CD4-positive, alpha-beta memory T cell (primary cell): ENCODE results near the gene ATP11C. TPM values are rescaled to one million over a fixed set of nuclear protein-coding genes. Genes with fewer than 3 reads are reported as not detected.

Experiments used
- CTCF ChIA-PET: fragments of 350-600 bp; sonication (Branson Sonifier 250); formaldehyde crosslinking; loops from one replicate; lab custom pipeline; 2021; ENCODE audit warnings: inconsistent platforms; ENCODE audit not compliant: partially characterized antibody; lab: Charles Lee
- POLR2A ChIA-PET: fragments of 350-600 bp; sonication (Branson Sonifier 250); formaldehyde crosslinking; loops from one replicate; lab custom pipeline; 2021; ENCODE audit not compliant: partially characterized antibody; lab: Charles Lee
- DNase-seq, 5 donors: peaks; one replicate each; pipeline versions ENCODE4 v3.0.0 to v3.0.0-alpha.2; 2020 to 2022; ENCODE audit warnings: mixed read lengths in 1 of 5
- H3K27ac ChIP-seq: one replicate; pipeline ENCODE4 v1.7.0; 2013; ENCODE audit warnings: low read depth, low read length
- H3K27me3 ChIP-seq: 2 replicates; pipeline ENCODE4 v1.7.0; 2013; ENCODE audit warnings: mild to moderate bottlenecking, low read length, moderate library complexity; ENCODE audit not compliant: insufficient read depth
- H3K36me3 ChIP-seq: 2 replicates; pipeline ENCODE4 v1.7.0; 2013; ENCODE audit warnings: mild to moderate bottlenecking, low read length, moderate library complexity; ENCODE audit not compliant: insufficient read depth
- H3K4me1 ChIP-seq: 2 replicates; pipeline ENCODE4 v1.7.0; 2013; ENCODE audit warnings: mild to moderate bottlenecking, low read length, moderate library complexity; ENCODE audit not compliant: insufficient read depth
- H3K4me3 ChIP-seq, 2 donors: one replicate each; pipeline ENCODE4 v1.7.0; 2013; ENCODE audit warnings: low read length in 2 of 2, mild to moderate bottlenecking in 1 of 2
- H3K9me3 ChIP-seq, 2 donors: one replicate each; pipeline ENCODE4 v1.7.0; 2013; ENCODE audit warnings: low read length in 2 of 2, control low read depth in 1 of 2; ENCODE audit not compliant: control insufficient read depth in 1 of 2
- H3K27ac Mint-ChIP-seq, 7 donors: one replicate each; pipeline ENCODE4 v1.8.0; 2020 to 2021; ENCODE audit warnings: mixed read lengths in 7 of 7, mild to moderate bottlenecking in 6 of 7, inconsistent platforms in 3 of 7, moderate library complexity in 3 of 7
- H3K27me3 Mint-ChIP-seq, 2 donors: one replicate each; pipeline ENCODE4 v1.8.0; 2020 to 2021; ENCODE audit warnings: mixed read lengths in 2 of 2
- H3K36me3 Mint-ChIP-seq, 2 donors: one replicate each; pipeline ENCODE4 v1.8.0; 2020 to 2021; ENCODE audit warnings: mixed read lengths in 2 of 2, inconsistent platforms in 1 of 2, mild to moderate bottlenecking in 1 of 2
- H3K4me1 Mint-ChIP-seq, 4 donors: one replicate each; pipeline ENCODE4 v1.8.0; 2020 to 2021; ENCODE audit warnings: mixed read lengths in 4 of 4, mild to moderate bottlenecking in 1 of 4
- H3K4me3 Mint-ChIP-seq, 8 donors: one replicate each; pipeline ENCODE4 v1.8.0; 2020 to 2021; ENCODE audit warnings: mixed read lengths in 8 of 8, mild to moderate bottlenecking in 7 of 8, moderate library complexity in 6 of 8, inconsistent platforms in 3 of 8
- H3K9me3 Mint-ChIP-seq, 8 donors: one replicate each; pipeline ENCODE4 v1.8.0; 2020 to 2021; ENCODE audit warnings: mixed read lengths in 8 of 8, mild to moderate bottlenecking in 5 of 8, inconsistent platforms in 3 of 8, moderate library complexity in 1 of 8
- intact Hi-C: fragments of 100-400 bp; cut with micrococcal nuclease; formaldehyde crosslinking; loops from one replicate; pipeline ENCODE4 v1.15.1; 2023
- polyA plus RNA-seq, 2 donors: library from polyadenylated mRNA; unstranded; fragments of 300-500 nt; fragmentation: Illumina TruSeq; gene quantifications; one replicate each; pipeline ENCODE4 v1.2.3, GENCODE V29; 2021
- total RNA-seq, 2 experiments: library from RNA; stranded (reverse); gene quantifications; one replicate each; pipeline ENCODE4 v1.2.3, GENCODE V29; 2021

Gene ATP11C
- total and polyA plus RNA-seq, 4 experiments from 2014 or later: 3.4 to 25.6 (median 14.9) TPM

DNA sequence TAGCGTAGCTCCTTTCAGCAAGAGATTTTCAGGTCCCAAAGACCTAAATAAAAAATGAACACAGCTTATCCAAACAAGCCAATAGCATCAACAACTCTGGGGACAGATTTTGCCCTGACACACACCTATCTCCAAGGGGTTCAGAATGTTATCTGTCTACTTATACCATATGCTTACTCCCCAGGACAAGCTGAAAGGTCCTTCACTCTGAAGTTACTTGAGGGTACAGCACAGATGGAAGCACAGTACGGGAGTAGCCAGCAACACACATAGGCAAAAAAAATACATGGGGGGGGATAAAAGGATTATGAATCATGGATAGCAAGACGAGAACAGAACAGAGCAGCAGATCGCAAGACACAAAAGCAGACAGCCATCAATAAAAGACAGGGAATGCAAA lies 134.2 kb downstream of the ATP11C start:
- POLR2A ChIA-PET: no interaction called here
- H3K36me3 Mint-ChIP-seq: peaks cover 32 to 51% of the 10 kb centered on the region in 2 donors
- H3K27ac Mint-ChIP-seq: no peak overlapping the region
- H3K4me1 Mint-ChIP-seq: peaks cover 0 to 3% (median 0%) of the 10 kb centered on the region in 4 donors
- intact Hi-C loops: no loop called here
- no peaks in the 10 kb centered on the region for H3K27me3 ChIP-seq
- H3K4me1 ChIP-seq: no peaks in the 10 kb centered on the region
- no peak overlapping the region for H3K4me3 Mint-ChIP-seq
- CTCF ChIA-PET: no interaction called here
- no peak overlapping the region for H3K27ac ChIP-seq
- no peaks in the 10 kb centered on the region for H3K9me3 Mint-ChIP-seq
- H3K4me3 ChIP-seq: no peak overlapping the region
- H3K9me3 ChIP-seq: no peaks in the 10 kb centered on the region
- no peaks in the 10 kb centered on the region for H3K27me3 Mint-ChIP-seq
- DNase-seq: no peak
- H3K36me3 ChIP-seq: no peaks in the 10 kb centered on the region

DNA sequence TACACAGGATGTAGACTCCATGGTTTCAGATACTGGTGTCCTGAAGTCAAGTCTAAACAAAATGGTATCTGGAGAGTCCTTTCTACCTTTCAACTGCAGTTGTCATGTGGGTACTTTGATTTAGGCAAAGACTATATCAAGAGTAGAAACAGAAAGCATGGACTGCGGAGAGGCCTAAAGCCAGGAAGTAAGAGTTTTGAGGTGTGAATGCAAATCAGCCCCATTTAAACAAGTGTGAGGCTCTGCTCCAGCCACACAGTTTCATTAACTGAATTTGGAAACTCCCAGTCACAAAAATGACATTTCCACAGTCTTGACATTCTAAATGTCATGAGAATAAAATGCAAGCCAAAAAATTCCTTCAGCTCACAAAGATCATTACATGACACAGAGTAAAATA lies 137.7 kb downstream of the ATP11C start:
- Histone ChIP-seq H3K27me3 (no peaks in the 10 kb centered on the region), H3K9me3 (no peaks in the 10 kb centered on the region), H3K4me1 (no peaks in the 10 kb centered on the region), H3K36me3 (no peaks in the 10 kb centered on the region), H3K27ac (no peak overlapping the region), H3K4me3 (no peak overlapping the region)
- H3K4me3 Mint-ChIP-seq: no peak overlapping the region
- CTCF ChIA-PET: no interaction called here
- H3K36me3 Mint-ChIP-seq: peaks cover 16 to 31% of the 10 kb centered on the region in 2 donors
- no peaks in the 10 kb centered on the region for H3K27me3 Mint-ChIP-seq
- H3K4me1 Mint-ChIP-seq: peaks cover 0 to 3% (median 0%) of the 10 kb centered on the region in 4 donors
- POLR2A ChIA-PET: no interaction called here
- intact Hi-C loops: no loop called here
- H3K9me3 Mint-ChIP-seq: no peaks in the 10 kb centered on the region
- no peak for DNase-seq
- H3K27ac Mint-ChIP-seq: no peak overlapping the region

DNA sequence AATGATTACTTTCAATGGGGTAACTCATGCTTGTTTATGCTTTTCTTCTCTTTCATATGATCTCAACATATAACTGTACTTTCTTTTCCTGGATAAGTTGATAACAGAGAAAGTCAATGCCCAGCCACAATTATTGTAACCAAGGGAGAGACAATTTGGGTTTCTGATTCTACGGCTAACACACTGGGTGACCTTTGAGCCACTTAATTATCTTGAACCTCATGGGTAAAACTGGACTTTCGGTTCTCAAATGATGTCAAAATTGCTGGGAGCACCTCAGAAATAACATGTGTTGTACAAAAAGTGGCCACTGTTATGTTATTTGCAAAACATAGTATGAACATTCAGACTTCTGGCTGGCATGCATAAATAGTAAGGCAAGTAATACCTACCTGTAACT lies 145.3 kb downstream of the ATP11C start:
- no peak overlapping the region for H3K4me3 ChIP-seq
- Mint-ChIP-seq H3K4me1 (no peaks in the 10 kb centered on the region), H3K4me3 (no peak overlapping the region), H3K27ac (no peak overlapping the region), H3K36me3 (peaks cover 17 to 37% of the 10 kb centered on the region in 2 donors), H3K27me3 (no peaks in the 10 kb centered on the region), H3K9me3 (no peaks in the 10 kb centered on the region)
- no peak overlapping the region for H3K27ac ChIP-seq
- POLR2A ChIA-PET: no interaction called here
- no peaks in the 10 kb centered on the region for H3K27me3 ChIP-seq
- CTCF ChIA-PET: no interaction called here
- H3K4me1 ChIP-seq: no peaks in the 10 kb centered on the region
- DNase-seq: no peak
- peaks cover 16% of the 10 kb centered on the region for H3K36me3 ChIP-seq
- H3K9me3 ChIP-seq: no peaks in the 10 kb centered on the region
- intact Hi-C loops: no loop called here

DNA sequence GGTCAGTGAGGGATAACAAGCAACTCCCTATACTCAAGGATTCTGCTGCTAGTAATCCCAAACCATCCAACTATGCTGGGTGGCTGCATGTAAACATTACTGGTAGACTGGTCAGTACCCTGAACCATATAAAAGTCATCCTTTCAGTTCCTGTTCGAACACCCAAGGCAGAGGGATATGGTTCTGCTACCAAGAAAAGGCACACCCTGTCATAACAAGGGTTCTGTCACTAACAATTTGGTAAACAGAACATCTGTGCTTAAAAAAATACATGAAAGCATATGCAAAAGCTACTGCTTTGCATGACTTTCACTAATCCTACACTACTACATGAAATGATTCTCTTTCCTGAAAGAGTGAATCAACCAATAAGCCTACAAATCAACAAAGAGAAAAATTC lies 148.0 kb downstream of the ATP11C start:
- Histone ChIP-seq H3K36me3 (peaks cover 16% of the 10 kb centered on the region), H3K4me1 (no peaks in the 10 kb centered on the region), H3K27ac (no peak overlapping the region), H3K27me3 (no peaks in the 10 kb centered on the region), H3K4me3 (no peak overlapping the region), H3K9me3 (no peaks in the 10 kb centered on the region)
- H3K27me3 Mint-ChIP-seq: no peaks in the 10 kb centered on the region
- H3K4me1 Mint-ChIP-seq: peaks cover 0 to under 1% (median 0%) of the 10 kb centered on the region in 4 donors
- no peak overlapping the region for H3K27ac Mint-ChIP-seq
- ChIA-PET POLR2A (no interaction called here), CTCF (no interaction called here)
- intact Hi-C loops: no loop called here
- no peak overlapping the region for H3K4me3 Mint-ChIP-seq
- DNase-seq: no peak
- H3K9me3 Mint-ChIP-seq: no peaks in the 10 kb centered on the region
- H3K36me3 Mint-ChIP-seq: peaks cover 20 to 49% of the 10 kb centered on the region in 2 donors

DNA sequence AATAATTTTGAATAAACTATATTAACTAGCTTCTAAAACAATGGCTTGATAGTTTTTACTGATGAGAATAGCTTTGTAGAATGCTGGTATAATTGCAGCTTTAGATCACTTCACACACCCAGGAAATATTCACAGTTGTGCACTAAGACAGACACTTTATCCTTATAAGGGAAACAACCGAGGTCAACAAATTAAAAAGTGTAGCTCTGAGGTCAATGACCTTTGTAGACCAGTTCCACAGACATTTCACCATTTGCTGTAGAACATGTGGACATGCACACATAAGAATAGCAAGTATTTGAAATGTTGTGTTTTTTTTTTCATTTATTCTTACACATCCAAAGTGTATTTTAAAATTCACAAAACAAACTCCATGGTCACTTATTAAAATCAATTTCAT lies 148.9 kb downstream of the ATP11C start:
- H3K4me1 ChIP-seq: no peaks in the 10 kb centered on the region
- intact Hi-C loops: no loop called here
- H3K27me3 Mint-ChIP-seq: no peaks in the 10 kb centered on the region
- H3K9me3 Mint-ChIP-seq: no peaks in the 10 kb centered on the region
- CTCF ChIA-PET: no interaction called here
- H3K36me3 ChIP-seq: peaks cover 16% of the 10 kb centered on the region
- H3K9me3 ChIP-seq: no peaks in the 10 kb centered on the region
- POLR2A ChIA-PET: no interaction called here
- H3K4me3 ChIP-seq: no peak overlapping the region
- no peak overlapping the region for H3K4me3 Mint-ChIP-seq
- peaks cover 26 to 53% of the 10 kb centered on the region in 2 donors for H3K36me3 Mint-ChIP-seq
- peaks cover 0 to 2% (median 0%) of the 10 kb centered on the region in 4 donors for H3K4me1 Mint-ChIP-seq
- no peak overlapping the region for H3K27ac ChIP-seq
- no peak overlapping the region for H3K27ac Mint-ChIP-seq
- DNase-seq: no peak
- H3K27me3 ChIP-seq: no peaks in the 10 kb centered on the region

DNA sequence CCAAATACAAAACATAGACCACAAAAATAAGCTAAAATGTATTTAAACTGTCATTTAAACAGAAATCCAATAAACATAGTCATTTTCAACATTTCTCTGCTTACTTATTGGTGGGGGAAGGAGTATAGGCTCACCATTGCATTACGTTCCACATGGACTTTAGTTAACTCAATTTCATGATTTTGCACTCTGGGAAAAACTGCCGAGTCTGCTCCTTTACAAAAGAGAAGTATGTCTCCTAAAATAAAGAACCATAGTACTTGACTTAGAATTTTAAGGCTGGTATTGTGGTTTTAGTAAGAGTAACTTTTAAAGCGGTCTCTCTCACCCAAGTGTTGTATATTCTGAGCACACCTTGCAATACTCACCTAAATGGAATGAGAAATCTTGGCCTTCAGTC lies 149.8 kb downstream of the ATP11C start:
- Mint-ChIP-seq H3K9me3 (no peaks in the 10 kb centered on the region), H3K27ac (no peak overlapping the region), H3K27me3 (no peaks in the 10 kb centered on the region), H3K4me1 (peaks cover 0 to 2% (median 0%) of the 10 kb centered on the region in 4 donors), H3K4me3 (no peak overlapping the region), H3K36me3 (peaks cover 26 to 53% of the 10 kb centered on the region in 2 donors)
- POLR2A ChIA-PET: no interaction called here
- peaks cover 11% of the 10 kb centered on the region for H3K36me3 ChIP-seq
- H3K4me1 ChIP-seq: no peaks in the 10 kb centered on the region
- no peak overlapping the region for H3K4me3 ChIP-seq
- intact Hi-C loops: no loop called here
- no peaks in the 10 kb centered on the region for H3K9me3 ChIP-seq
- DNase-seq: no peak
- H3K27me3 ChIP-seq: no peaks in the 10 kb centered on the region
- CTCF ChIA-PET: no interaction called here
- no peak overlapping the region for H3K27ac ChIP-seq

DNA sequence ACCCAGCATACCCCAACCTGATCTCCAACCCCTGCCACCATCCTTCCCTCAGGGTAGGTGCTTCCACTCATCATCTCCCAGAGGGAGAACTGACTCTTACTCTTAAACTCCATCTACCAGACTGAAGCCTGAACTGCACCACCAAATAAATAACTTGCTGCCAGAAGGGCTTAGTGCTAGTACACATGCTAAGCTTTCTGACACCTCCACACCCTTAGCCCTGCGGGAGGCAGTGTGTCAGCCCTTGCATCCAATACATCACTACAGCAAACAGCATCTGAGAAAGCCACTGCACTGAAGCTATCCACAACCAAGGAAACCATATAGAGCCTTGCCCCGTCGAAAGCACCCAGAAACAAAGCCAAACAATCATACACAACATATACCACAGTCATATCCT lies 156.3 kb downstream of the ATP11C start:
- H3K27ac Mint-ChIP-seq: no peak overlapping the region
- H3K4me3 Mint-ChIP-seq: no peak overlapping the region
- H3K27ac ChIP-seq: no peak overlapping the region
- H3K36me3 ChIP-seq: no peaks in the 10 kb centered on the region
- no peak for DNase-seq
- POLR2A ChIA-PET: no interaction called here
- no peaks in the 10 kb centered on the region for H3K27me3 ChIP-seq
- peaks cover 0 to 2% (median 1%) of the 10 kb centered on the region in 4 donors for H3K4me1 Mint-ChIP-seq
- CTCF ChIA-PET: no interaction called here
- H3K36me3 Mint-ChIP-seq: peaks cover 45 to 52% of the 10 kb centered on the region in 2 donors
- H3K4me3 ChIP-seq: no peak overlapping the region
- intact Hi-C loops: no loop called here
- no peaks in the 10 kb centered on the region for H3K4me1 ChIP-seq
- no peaks in the 10 kb centered on the region for H3K9me3 ChIP-seq
- H3K9me3 Mint-ChIP-seq: peaks cover 0 to 3% (median 0%) of the 10 kb centered on the region in 8 donors
- no peaks in the 10 kb centered on the region for H3K27me3 Mint-ChIP-seq

DNA sequence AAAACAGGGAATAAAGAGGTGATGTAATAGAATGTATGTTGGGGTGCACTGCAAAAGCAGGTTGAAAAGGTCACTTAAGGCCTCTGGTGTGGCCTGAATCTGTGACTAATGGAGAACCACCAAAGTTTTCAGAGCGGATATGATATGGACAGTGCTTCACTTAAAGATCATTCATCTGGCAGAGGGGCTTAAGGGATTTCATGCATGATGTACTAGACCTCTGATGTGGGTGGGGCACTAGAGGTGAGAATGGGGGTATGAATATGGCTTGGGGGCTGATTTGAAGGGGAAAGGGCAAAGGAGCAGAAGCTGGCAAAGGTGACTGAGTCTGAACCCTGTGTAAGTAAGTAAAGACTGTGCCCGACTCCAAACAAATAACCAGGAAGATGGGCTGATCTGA lies 162.5 kb downstream of the ATP11C start:
- ChIA-PET POLR2A (no interaction called here), CTCF (no interaction called here)
- peaks cover 0 to 2% (median 0%) of the 10 kb centered on the region in 4 donors for H3K4me1 Mint-ChIP-seq
- intact Hi-C loops: no loop called here
- Histone ChIP-seq H3K9me3 (no peaks in the 10 kb centered on the region), H3K4me3 (no peak overlapping the region), H3K36me3 (no peaks in the 10 kb centered on the region), H3K27ac (no peak overlapping the region), H3K27me3 (no peaks in the 10 kb centered on the region), H3K4me1 (peaks cover 13% of the 10 kb centered on the region)
- no peak overlapping the region for H3K4me3 Mint-ChIP-seq
- H3K9me3 Mint-ChIP-seq: peaks cover 0 to 5% (median 0%) of the 10 kb centered on the region in 8 donors
- H3K36me3 Mint-ChIP-seq: peaks cover 35 to 44% of the 10 kb centered on the region in 2 donors
- H3K27me3 Mint-ChIP-seq: no peaks in the 10 kb centered on the region
- no peak overlapping the region for H3K27ac Mint-ChIP-seq
- no peak for DNase-seq
